ENCODE data around the gene VPS13D. TPM values are rescaled to one million over a fixed set of nuclear protein-coding genes. Genes with fewer than 3 reads are reported as not detected.

VPS13D gene
- total and polyA plus RNA-seq, 10 of the 15 experiments (the other 5 are each of a cell fraction or from before 2014, with no cell fraction given) = 1.4 to 16.9 (median 8.5) TPM

DNA sequence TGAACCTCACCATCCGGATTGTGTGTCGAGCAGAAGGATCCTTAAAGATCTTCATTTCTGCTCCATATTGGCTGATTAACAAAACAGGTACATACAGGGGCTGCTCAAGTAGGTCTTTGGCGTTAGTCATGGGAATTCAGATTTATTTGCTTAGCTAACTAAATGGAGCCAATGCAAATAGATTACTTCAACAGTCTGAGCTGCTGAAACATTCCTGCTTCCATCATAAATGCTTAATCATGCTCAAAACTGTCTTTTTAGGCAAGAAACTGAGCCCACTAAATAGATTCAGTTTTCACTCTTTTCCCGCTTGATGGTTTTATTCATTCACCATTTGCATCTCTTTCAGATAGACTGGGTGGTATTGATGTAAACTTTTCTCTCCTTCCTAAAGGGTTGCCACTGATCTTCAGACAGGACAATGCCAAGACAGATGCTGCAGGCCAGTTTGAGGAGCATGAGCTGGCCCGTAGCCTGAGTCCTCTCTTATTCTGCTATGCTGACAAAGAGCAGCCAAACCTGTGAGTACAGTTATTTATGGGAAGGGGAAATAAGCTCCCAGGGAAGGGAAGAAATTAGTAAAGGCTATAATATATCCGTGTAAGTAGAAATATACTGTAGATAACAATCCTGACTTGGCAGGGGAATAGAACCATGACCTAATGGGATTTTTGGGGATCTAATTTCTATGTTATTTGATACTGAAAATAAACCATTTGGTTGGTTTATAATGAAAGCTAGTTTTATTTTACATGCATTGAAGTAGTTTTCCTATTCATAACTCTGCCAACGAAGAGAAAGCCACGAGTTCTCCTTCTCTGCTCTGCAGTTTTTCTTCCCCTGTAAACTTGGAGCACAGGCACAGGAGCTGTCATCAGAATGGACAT is 126.4 kb downstream of the VPS13D start:
- in situ Hi-C loops (cut with MboI) = no loop called here
- BruUV-seq (replicated peaks) = no TSS peak
- ChIA-PET RAD21 (ENCODE audit: unreplicated experiment) (no interaction called here), POLR2A (no interaction called here), CTCF (interaction anchor here (0.9 kb wide), 1 partner anchor 12 kb away, joined by 3 read pairs; no protein-coding TSS in a partner anchor), SMC1A (ENCODE audit: uncharacterized antibody, unreplicated experiment) (interaction anchor here (0.6 to 1.3 kb wide), 7 partner anchors 9 to 303 kb away, joined by 3 to 5 read pairs (median 3); no protein-coding TSS in a partner anchor)
- no peaks in the 10 kb centered on the region for H3K4me1 ChIP-seq (ENCODE audit: control insufficient read depth, insufficient read depth, low read length)
- ATAC-seq (no peak), DNase-seq (ENCODE audit: low read depth, low spot score) (no peak), FAIRE-seq (no peak)
- no peak overlapping the region for H3K4me2 ChIP-seq (ENCODE audit: control insufficient read depth, insufficient read depth)
- no peaks in the 10 kb centered on the region for H3K9me3 ChIP-seq (replicated peaks; ENCODE audit: control insufficient read depth, insufficient read depth, low read length)
- H3K9ac ChIP-seq (ENCODE audit: control insufficient read depth, insufficient read depth, low read length) = no peak overlapping the region
- H3K27me3 ChIP-seq (replicated peaks in 1 of 2; ENCODE audit: control insufficient read depth in 2 of 2, insufficient read depth in 2 of 2, low read length in 1 of 2) = no peaks in the 10 kb centered on the region
- intact Hi-C loops (cut with micrococcal nuclease; ENCODE audit: unreplicated experiment) = no loop called here
- H2AFZ ChIP-seq (ENCODE audit: control insufficient read depth, low read depth, low read length) = no peak overlapping the region
- H3K79me2 ChIP-seq (ENCODE audit: control insufficient read depth, insufficient read depth, low read length) = no peaks in the 10 kb centered on the region
- H4K20me1 ChIP-seq (ENCODE audit: control insufficient read depth, insufficient read depth) = no peaks in the 10 kb centered on the region
- no peak overlapping the region for H3K27ac ChIP-seq (ENCODE audit: control insufficient read depth, insufficient read depth)
- 94% methylated on average over 8 of the region's 8 CpGs for WGBS (ENCODE audit: insufficient coverage, insufficient replicate concordance, low lambda C conversion rate, missing lambda C conversion rate)
- H3K4me3 ChIP-seq = no peak overlapping the region
- peaks cover 0 to 11% of the 10 kb centered on the region in 2 experiments; a peak in 2 of 4 replicates for H3K36me3 ChIP-seq (ENCODE audit: control insufficient read depth in 2 of 2, insufficient read depth in 2 of 2, low read length in 1 of 2)
- TF ChIP-seq PML (IDR thresholded peaks at IDR 0.05; ENCODE audit: low read length) (no peak), ZNF622 (IDR thresholded peaks at IDR 0.05) (no peak), IKZF2 (IDR thresholded peaks at IDR 0.05) (no peak), POLR2AphosphoS2 (IDR thresholded peaks at IDR 0.05; ENCODE audit: low read depth, low read length) (no peak), STAT3 (IDR thresholded peaks at IDR 0.05; ENCODE audit: low read depth, low read length) (no peak), ZNF217 (IDR thresholded peaks at IDR 0.05) (no peak), NRF1 (conservative IDR thresholded peaks at IDR 0.05; ENCODE audit: low read depth, low read length) (no peak), GATAD2B (conservative IDR thresholded peaks at IDR 0.05; ENCODE audit: low read depth) (no peak), ZBED1 (IDR thresholded peaks at IDR 0.05; ENCODE audit: borderline replicate concordance) (no peak), ZNF24 (IDR thresholded peaks at IDR 0.05) (no peak), GABPA (IDR thresholded peaks at IDR 0.05; ENCODE audit: low read depth) (no peak), TARDBP (IDR thresholded peaks at IDR 0.05; ENCODE audit: borderline replicate concordance) (no peak), SREBF1 (IDR thresholded peaks at IDR 0.05; ENCODE audit: low read length) (no peak)
- TF ChIP-seq, protein P1, sequence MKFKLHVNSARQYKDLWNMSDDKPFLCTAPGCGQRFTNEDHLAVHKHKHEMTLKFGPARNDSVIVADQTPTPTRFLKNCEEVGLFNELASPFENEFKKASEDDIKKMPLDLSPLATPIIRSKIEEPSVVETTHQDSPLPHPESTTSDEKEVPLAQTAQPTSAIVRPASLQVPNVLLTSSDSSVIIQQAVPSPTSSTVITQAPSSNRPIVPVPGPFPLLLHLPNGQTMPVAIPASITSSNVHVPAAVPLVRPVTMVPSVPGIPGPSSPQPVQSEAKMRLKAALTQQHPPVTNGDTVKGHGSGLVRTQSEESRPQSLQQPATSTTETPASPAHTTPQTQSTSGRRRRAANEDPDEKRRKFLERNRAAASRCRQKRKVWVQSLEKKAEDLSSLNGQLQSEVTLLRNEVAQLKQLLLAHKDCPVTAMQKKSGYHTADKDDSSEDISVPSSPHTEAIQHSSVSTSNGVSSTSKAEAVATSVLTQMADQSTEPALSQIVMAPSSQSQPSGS (IDR thresholded peaks at IDR 0.05; ENCODE audit: low read length) = no peak
- TF ChIP-seq, protein P2, sequence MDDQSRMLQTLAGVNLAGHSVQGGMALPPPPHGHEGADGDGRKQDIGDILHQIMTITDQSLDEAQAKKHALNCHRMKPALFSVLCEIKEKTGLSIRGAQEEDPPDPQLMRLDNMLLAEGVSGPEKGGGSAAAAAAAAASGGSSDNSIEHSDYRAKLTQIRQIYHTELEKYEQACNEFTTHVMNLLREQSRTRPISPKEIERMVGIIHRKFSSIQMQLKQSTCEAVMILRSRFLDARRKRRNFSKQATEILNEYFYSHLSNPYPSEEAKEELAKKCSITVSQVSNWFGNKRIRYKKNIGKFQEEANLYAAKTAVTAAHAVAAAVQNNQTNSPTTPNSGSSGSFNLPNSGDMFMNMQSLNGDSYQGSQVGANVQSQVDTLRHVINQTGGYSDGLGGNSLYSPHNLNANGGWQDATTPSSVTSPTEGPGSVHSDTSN (IDR thresholded peaks at IDR 0.05; ENCODE audit: insufficient replicate concordance, low read depth, low read length) = no peak
- TF ChIP-seq, protein P3, sequence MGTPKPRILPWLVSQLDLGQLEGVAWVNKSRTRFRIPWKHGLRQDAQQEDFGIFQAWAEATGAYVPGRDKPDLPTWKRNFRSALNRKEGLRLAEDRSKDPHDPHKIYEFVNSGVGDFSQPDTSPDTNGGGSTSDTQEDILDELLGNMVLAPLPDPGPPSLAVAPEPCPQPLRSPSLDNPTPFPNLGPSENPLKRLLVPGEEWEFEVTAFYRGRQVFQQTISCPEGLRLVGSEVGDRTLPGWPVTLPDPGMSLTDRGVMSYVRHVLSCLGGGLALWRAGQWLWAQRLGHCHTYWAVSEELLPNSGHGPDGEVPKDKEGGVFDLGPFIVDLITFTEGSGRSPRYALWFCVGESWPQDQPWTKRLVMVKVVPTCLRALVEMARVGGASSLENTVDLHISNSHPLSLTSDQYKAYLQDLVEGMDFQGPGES (IDR thresholded peaks at IDR 0.05) = no peak
- TF ChIP-seq, protein P4, sequence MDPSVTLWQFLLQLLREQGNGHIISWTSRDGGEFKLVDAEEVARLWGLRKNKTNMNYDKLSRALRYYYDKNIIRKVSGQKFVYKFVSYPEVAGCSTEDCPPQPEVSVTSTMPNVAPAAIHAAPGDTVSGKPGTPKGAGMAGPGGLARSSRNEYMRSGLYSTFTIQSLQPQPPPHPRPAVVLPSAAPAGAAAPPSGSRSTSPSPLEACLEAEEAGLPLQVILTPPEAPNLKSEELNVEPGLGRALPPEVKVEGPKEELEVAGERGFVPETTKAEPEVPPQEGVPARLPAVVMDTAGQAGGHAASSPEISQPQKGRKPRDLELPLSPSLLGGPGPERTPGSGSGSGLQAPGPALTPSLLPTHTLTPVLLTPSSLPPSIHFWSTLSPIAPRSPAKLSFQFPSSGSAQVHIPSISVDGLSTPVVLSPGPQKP (IDR thresholded peaks at IDR 0.05; ENCODE audit: low read depth, low read length) = no peak
- TF ChIP-seq, protein P5, sequence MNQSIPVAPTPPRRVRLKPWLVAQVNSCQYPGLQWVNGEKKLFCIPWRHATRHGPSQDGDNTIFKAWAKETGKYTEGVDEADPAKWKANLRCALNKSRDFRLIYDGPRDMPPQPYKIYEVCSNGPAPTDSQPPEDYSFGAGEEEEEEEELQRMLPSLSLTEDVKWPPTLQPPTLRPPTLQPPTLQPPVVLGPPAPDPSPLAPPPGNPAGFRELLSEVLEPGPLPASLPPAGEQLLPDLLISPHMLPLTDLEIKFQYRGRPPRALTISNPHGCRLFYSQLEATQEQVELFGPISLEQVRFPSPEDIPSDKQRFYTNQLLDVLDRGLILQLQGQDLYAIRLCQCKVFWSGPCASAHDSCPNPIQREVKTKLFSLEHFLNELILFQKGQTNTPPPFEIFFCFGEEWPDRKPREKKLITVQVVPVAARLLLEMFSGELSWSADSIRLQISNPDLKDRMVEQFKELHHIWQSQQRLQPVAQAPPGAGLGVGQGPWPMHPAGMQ (IDR thresholded peaks at IDR 0.05; ENCODE audit: borderline replicate concordance) = no peak
